ENCODE results near the gene NAXE. TPM values are rescaled to one million over a fixed set of nuclear protein-coding genes. Genes with fewer than 3 reads are reported as not detected.

Gene NAXE
- total RNA-seq, 6 donors from 2014 or later = 46.1 to 81.1 (median 60.0) TPM

- Histone ChIP-seq H3K4me1 (no peaks in the 10 kb centered on the region), H3K27me3 (no peaks in the 10 kb centered on the region), H3K9me3 (no peaks in the 10 kb centered on the region), H3K27ac (no peak overlapping the region), H3K36me3 (no peaks in the 10 kb centered on the region), H3K4me3 (no peak overlapping the region)
- no peak for ATAC-seq (ENCODE audit: low FRiP score in 2 of 2)
- TF ChIP-seq EP300 (IDR thresholded peaks at IDR 0.05) = no peak
- TF ChIP-seq CTCF (IDR thresholded peaks at IDR 0.05) = no peak
- TF ChIP-seq POLR2AphosphoS5 (IDR thresholded peaks at IDR 0.05) = no peak
- no peak for TF ChIP-seq POLR2A (IDR thresholded peaks at IDR 0.05)
- WGBS, 2 donors = 73 to 79% methylated on average over 8 of the region's 8 CpGs
- DNase-seq = no peak
Observed at GRCh38 chr1:156554971-156555370, 36.6 kb upstream of the NAXE start.

- TF ChIP-seq POLR2A (IDR thresholded peaks at IDR 0.05) = no peak
- TF ChIP-seq CTCF (IDR thresholded peaks at IDR 0.05) = no peak
- TF ChIP-seq POLR2AphosphoS5 (IDR thresholded peaks at IDR 0.05) = no peak
- TF ChIP-seq EP300 (IDR thresholded peaks at IDR 0.05) = no peak
- no peaks in the 10 kb centered on the region for H3K27me3 ChIP-seq
- H3K9me3 ChIP-seq = no peaks in the 10 kb centered on the region
- no peak overlapping the region for H3K27ac ChIP-seq
- no peaks in the 10 kb centered on the region for H3K36me3 ChIP-seq
- ATAC-seq (ENCODE audit: low FRiP score in 2 of 2) (no peak), DNase-seq (no peak)
- 64 to 72% methylated on average over 2 of the region's 2 CpGs for WGBS, 2 donors
- no peaks in the 10 kb centered on the region for H3K4me1 ChIP-seq
- no peak overlapping the region for H3K4me3 ChIP-seq
Observed at GRCh38 chr1:156555715-156556114, 35.9 kb upstream of the NAXE start.

GRCh38 chr1:156556354-156556753 lies 35.2 kb upstream of the NAXE start:
- H3K27me3 ChIP-seq = no peaks in the 10 kb centered on the region
- 76 to 80% methylated on average over 5 to 8 of the region's 9 CpGs for WGBS, 2 donors
- H3K9me3 ChIP-seq = no peaks in the 10 kb centered on the region
- TF ChIP-seq POLR2AphosphoS5 (IDR thresholded peaks at IDR 0.05) (no peak), CTCF (IDR thresholded peaks at IDR 0.05) (no peak), EP300 (IDR thresholded peaks at IDR 0.05) (no peak), POLR2A (IDR thresholded peaks at IDR 0.05) (no peak)
- DNase-seq (no peak), ATAC-seq (ENCODE audit: low FRiP score in 2 of 2) (no peak)
- no peak overlapping the region for H3K4me3 ChIP-seq
- H3K27ac ChIP-seq = no peak overlapping the region
- H3K36me3 ChIP-seq = no peaks in the 10 kb centered on the region
- no peaks in the 10 kb centered on the region for H3K4me1 ChIP-seq

- no peak for ATAC-seq (ENCODE audit: low FRiP score in 2 of 2)
- no peak for TF ChIP-seq CTCF (IDR thresholded peaks at IDR 0.05)
- Histone ChIP-seq H3K36me3 (no peaks in the 10 kb centered on the region), H3K4me3 (no peak overlapping the region), H3K9me3 (no peaks in the 10 kb centered on the region), H3K27ac (no peak overlapping the region), H3K27me3 (no peaks in the 10 kb centered on the region), H3K4me1 (no peaks in the 10 kb centered on the region)
- 77 to 81% methylated on average over 7 of the region's 8 CpGs for WGBS, 2 donors
- no peak for DNase-seq
Observed at GRCh38 chr1:156559086-156559796, 32.3 kb upstream of the NAXE start.

- 82 to 84% methylated on average over 5 of the region's 5 CpGs for WGBS, 2 donors
- H3K4me3 ChIP-seq = no peak overlapping the region
Observed at GRCh38 chr1:156559797-156560385, 31.7 kb upstream of the NAXE start.

More at GRCh38 chr1:156559797-156560385, 31.7 kb upstream of the NAXE start:
- ATAC-seq (ENCODE audit: low FRiP score in 2 of 2) = no peak
- H3K4me1 ChIP-seq = no peaks in the 10 kb centered on the region
- no peaks in the 10 kb centered on the region for H3K27me3 ChIP-seq
- DNase-seq = no peak
- no peak for TF ChIP-seq EP300 (IDR thresholded peaks at IDR 0.05)
- no peak for TF ChIP-seq CTCF (IDR thresholded peaks at IDR 0.05)
- TF ChIP-seq POLR2AphosphoS5 (IDR thresholded peaks at IDR 0.05) = no peak
- TF ChIP-seq POLR2A (IDR thresholded peaks at IDR 0.05) = no peak
- no peaks in the 10 kb centered on the region for H3K36me3 ChIP-seq
- no peak overlapping the region for H3K27ac ChIP-seq
- no peaks in the 10 kb centered on the region for H3K9me3 ChIP-seq
